HG03460 (cell line): ENCODE measurements around the gene INO80D.
A peak's percentile ranks its signal among the peaks of the same experiment; 100 is the strongest.
"Not testable (repeated sequence)": the region's sequence is repeated elsewhere in the genome, so short reads cannot be mapped to it uniquely, and the experiment has no call there.

Source experiments
- ATAC-seq: cut with Tn5 transposase; IDR thresholded peaks from one replicate; pipeline ENCODE4 v1.9.1; 2021; ENCODE audit not compliant: unreplicated experiment

INO80D gene

GRCh38 chr2:206031162-206031784 is 54.7 kb downstream of the INO80D start:
- peak; percentile 86 for ATAC-seq

- no peak for ATAC-seq
Observed at GRCh38 chr2:206028101-206028500, 57.9 kb downstream of the INO80D start.

DNA sequence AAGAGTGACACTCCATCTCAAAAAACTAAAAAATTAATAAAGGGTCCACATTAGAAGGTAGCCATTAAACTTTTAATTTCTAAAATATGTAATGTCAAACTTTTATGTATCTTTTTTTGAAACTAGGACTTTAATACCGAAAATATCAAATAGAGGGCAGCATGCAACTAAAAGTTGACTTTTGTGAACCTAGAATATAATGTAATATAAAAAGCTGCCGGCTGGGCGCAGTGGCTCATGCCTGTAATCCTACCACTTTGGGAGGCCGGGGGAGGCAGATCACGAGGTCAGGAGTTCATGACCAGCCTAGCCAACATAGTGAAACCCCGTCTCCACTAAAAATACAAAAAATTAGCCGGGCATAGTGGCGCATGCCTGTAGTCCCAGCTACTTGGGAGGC is 62.8 kb downstream of the INO80D start:
- no peak for ATAC-seq

- no peak for ATAC-seq
Observed at GRCh38 chr2:206020171-206020570, 65.8 kb downstream of the INO80D start.

GRCh38 chr2:206015746-206016145 is 70.2 kb downstream of the INO80D start:
- not testable (repeated sequence) for ATAC-seq

- ATAC-seq, result no peak
Observed at GRCh38 chr2:206011795-206012194, 74.2 kb downstream of the INO80D start.

- no peak for ATAC-seq
Observed at GRCh38 chr2:206011018-206011614, 74.9 kb downstream of the INO80D start.

- ATAC-seq, result no peak
Observed at GRCh38 chr2:206004004-206004693, 81.8 kb downstream of the INO80D start.

DNA sequence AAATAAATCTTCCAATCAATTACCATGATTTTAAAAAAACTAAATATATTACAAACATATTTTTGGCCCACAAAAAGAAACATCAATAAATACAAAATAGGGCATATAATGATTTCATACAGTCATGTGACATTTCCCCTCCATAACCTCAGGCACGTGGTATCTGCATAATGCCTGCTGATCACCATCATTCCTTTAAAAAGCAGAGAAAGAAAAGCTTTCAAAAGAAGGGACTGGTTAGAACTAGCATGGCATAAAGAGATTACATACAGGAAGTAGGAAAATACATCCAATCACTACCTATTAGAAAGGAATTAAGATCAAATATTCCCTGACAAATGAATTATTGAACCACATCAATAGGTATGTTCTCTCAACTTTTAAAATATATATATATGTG is 83.5 kb downstream of the INO80D start:
- ATAC-seq, result no peak

- ATAC-seq, result no peak
Observed at GRCh38 chr2:206001912-206002311, 84.1 kb downstream of the INO80D start.

- no peak for ATAC-seq
Observed at GRCh38 chr2:206000776-206001175, 85.2 kb downstream of the INO80D start.

DNA sequence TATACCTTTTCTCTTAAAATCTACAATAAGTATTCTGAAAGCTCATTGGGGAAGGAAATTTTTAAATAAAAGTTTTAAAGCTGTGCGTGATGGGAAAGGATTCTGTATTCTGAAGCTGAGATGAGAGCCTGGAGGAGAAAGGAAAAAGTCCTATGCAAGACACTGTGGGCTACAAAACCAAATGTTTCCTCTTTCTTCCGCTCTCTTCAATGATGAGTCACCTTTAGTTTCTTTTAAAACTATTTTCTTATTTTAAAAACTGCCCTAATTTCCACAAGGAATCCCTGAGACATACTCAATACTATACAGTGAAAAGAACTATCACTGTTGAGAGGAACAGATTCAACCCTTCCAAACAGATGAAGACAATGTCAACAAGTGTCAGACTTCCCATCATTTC is 87.4 kb downstream of the INO80D start:
- no peak for ATAC-seq

- ATAC-seq, result no peak
Observed at GRCh38 chr2:205996161-205996560, 89.8 kb downstream of the INO80D start.

DNA sequence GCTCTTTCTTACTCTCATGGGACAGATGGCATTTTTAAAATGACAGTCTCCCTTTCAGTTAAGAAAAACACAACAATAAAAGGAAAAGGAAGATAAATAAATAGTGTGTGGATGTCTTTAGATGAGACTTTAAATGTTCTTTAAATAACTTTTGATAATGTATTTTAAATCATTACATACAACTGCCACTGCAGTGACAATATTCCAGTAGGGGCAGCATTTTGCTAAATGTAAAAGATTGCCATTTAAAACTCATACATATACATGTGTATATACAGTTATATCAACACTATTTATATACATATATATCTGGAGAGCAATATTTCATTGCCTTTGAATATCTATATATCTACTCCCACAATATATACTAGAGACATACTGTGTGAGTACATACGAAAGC is 90.7 kb downstream of the INO80D start:
- no peak for ATAC-seq

DNA sequence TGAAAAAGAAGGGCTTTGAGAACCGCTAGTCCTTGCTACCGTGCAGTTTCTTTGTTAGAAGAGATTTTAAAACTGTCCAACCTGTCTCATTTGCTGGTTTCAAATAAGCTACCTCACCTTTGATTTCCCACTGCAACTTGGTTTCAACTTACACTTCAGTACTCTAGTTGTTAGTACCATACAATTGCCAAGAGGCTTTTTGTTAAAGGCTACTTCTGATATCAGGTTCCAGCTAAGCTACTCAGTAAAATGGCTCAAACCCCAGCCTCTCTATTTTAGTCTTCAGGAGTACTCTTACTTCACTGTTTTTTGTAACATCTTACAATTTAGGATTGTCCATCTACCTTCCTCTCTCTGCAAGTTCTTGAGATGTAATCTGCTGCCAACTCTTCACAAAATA is 91.6 kb downstream of the INO80D start:
- no peak for ATAC-seq

DNA sequence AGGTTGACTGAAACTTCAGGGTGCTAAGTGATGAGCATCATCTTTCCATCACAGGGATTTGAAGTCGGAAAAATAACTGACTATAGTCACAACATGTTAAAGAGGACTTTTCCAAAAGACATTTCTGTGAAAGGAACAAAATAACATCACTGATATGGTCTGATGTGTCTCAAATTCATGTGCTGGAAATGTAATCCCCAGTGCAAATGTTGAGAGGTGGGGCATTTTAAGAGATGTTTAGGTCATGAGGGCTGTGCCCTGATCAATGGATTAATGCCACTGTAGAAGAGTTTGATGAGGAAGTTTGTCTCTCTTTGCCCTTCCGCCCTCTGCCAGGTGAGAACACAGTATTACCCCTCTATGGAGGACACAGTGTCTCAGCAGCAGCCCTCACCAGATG is 95.9 kb downstream of the INO80D start:
- ATAC-seq, result no peak

GRCh38 chr2:205989271-205990071 is 96.5 kb downstream of the INO80D start:
- ATAC-seq, result no peak

- ATAC-seq, result not testable (repeated sequence)
Observed at GRCh38 chr2:205988681-205989080, 97.3 kb downstream of the INO80D start.

- no peak for ATAC-seq
Observed at GRCh38 chr2:205988274-205988673, 97.7 kb downstream of the INO80D start.

- not testable (repeated sequence) for ATAC-seq
Observed at GRCh38 chr2:205986334-205986733, 99.6 kb downstream of the INO80D start.

DNA sequence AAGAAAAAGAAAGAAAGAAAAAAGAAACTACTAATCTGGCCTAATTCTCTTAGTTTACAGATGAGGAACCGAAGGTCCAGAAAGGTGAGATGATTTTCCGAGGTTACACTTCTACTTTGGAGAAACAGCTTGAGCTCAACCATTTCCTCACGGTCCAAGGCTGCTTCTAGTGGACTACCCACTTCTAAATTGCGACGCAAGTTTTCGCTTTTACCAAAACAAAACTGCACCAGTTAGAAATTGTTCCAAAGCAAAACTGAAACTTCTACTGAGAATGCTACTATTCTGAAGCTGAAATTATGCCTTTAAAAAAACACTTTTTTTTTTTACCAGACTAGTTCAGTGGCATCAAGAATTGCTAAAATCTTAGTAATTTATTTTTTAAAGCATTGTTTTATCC is 101.6 kb downstream of the INO80D start:
- ATAC-seq, result no peak
